GM12891 (cell line): ENCODE measurements around the gene DPYSL3.

Experiments
- DNase-seq: peaks from one replicate; pipeline ENCODE4 v3.0.0; 2011; ENCODE audit warnings: low spot score; ENCODE audit not compliant: insufficient read length
- FAIRE-seq: peaks from 2 replicates; lab custom pipeline; 2011; peaks lifted over from hg19 to GRCh38; lab: Jason Lieb, UNC
- PAX5 ChIP-seq: IDR thresholded peaks from 2 replicates; pipeline ENCODE4 v1.6.1; 2011; ENCODE audit warnings: low read length, moderate library complexity, mild to moderate bottlenecking; ENCODE audit not compliant: insufficient read depth, severe bottlenecking
- POLR2A ChIP-seq: IDR thresholded peaks from 2 replicates; pipeline ENCODE4 v1.6.1; 2011; ENCODE audit warnings: low read depth, low read length, control low read depth
- POLR2AphosphoS5 ChIP-seq: IDR thresholded peaks from 2 replicates; pipeline ENCODE4 v1.6.1; 2011; ENCODE audit warnings: low read depth, low read length, control low read depth
- POU2F2 ChIP-seq: IDR thresholded peaks from 2 replicates; pipeline ENCODE4 v1.6.1; 2011; ENCODE audit warnings: low read depth, mild to moderate bottlenecking, control low read depth, low read length, moderate library complexity
- SPI1 ChIP-seq: IDR thresholded peaks from 2 replicates; pipeline ENCODE4 v1.6.1; 2011; ENCODE audit warnings: low read depth, low read length, control low read depth
- TAF1 ChIP-seq: IDR thresholded peaks from 2 replicates; pipeline ENCODE4 v1.6.1; 2011; ENCODE audit warnings: low read depth, low read length, control low read depth

Gene DPYSL3

GRCh38 chr5:147544556-147544955 lies 34.7 kb upstream of the DPYSL3 start:
- FAIRE-seq (no peak), DNase-seq (no peak)
- TF ChIP-seq PAX5 (no peak), POU2F2 (no peak), POLR2A (no peak), SPI1 (no peak), POLR2AphosphoS5 (no peak), TAF1 (no peak)

GRCh38 chr5:147539053-147539452 lies 29.2 kb upstream of the DPYSL3 start:
- no peak for FAIRE-seq
- TF ChIP-seq POLR2A (no peak), POLR2AphosphoS5 (no peak), SPI1 (no peak), TAF1 (no peak), POU2F2 (no peak), PAX5 (no peak)
- DNase-seq, result no peak

GRCh38 chr5:147538236-147538635 lies 28.4 kb upstream of the DPYSL3 start:
- DNase-seq (no peak), FAIRE-seq (no peak)
- no peak for TF ChIP-seq POLR2A
- TF ChIP-seq POLR2AphosphoS5, result no peak
- no peak for TF ChIP-seq SPI1
- no peak for TF ChIP-seq TAF1
- no peak for TF ChIP-seq POU2F2
- no peak for TF ChIP-seq PAX5

- TF ChIP-seq POU2F2 (no peak), SPI1 (no peak)
These were observed 24.5 kb upstream of the DPYSL3 start for GRCh38 chr5:147534172-147534951.

GRCh38 chr5:147532156-147532555 lies 22.3 kb upstream of the DPYSL3 start:
- FAIRE-seq (no peak), DNase-seq (no peak)
- TF ChIP-seq POLR2AphosphoS5, result no peak
- TF ChIP-seq PAX5, result no peak
- TF ChIP-seq TAF1, result no peak
- TF ChIP-seq SPI1, result no peak
- no peak for TF ChIP-seq POU2F2
- TF ChIP-seq POLR2A, result no peak

More at GRCh38 chr5:147534172-147534951, 24.5 kb upstream of the DPYSL3 start:
- DNase-seq, result no peak
- FAIRE-seq, result no peak

- FAIRE-seq, result no peak
- DNase-seq, result no peak
- TF ChIP-seq SPI1 (no peak), POLR2A (no peak), POLR2AphosphoS5 (no peak), PAX5 (no peak), TAF1 (no peak), POU2F2 (no peak)
These were observed 20.9 kb upstream of the DPYSL3 start for GRCh38 chr5:147530530-147531389.

- no peak for FAIRE-seq
- TF ChIP-seq POLR2A (no peak), SPI1 (no peak), PAX5 (no peak), TAF1 (no peak), POLR2AphosphoS5 (no peak)
- no peak for DNase-seq
These were observed 13.2 kb upstream of the DPYSL3 start for GRCh38 chr5:147523069-147523468.

GRCh38 chr5:147522435-147522834 lies 12.6 kb upstream of the DPYSL3 start:
- TF ChIP-seq PAX5, result no peak
- TF ChIP-seq POLR2AphosphoS5, result no peak
- FAIRE-seq (no peak), DNase-seq (no peak)

- no peak for FAIRE-seq
These were observed 10.6 kb upstream of the DPYSL3 start for GRCh38 chr5:147520450-147520849.

GRCh38 chr5:147519380-147519779 lies 9.5 kb upstream of the DPYSL3 start:
- no peak for FAIRE-seq
- TF ChIP-seq TAF1 (no peak), PAX5 (no peak), SPI1 (no peak), POU2F2 (no peak), POLR2AphosphoS5 (no peak), POLR2A (no peak)
- DNase-seq, result no peak

More at GRCh38 chr5:147520450-147520849, 10.6 kb upstream of the DPYSL3 start:
- no peak for DNase-seq
- no peak for TF ChIP-seq TAF1
- TF ChIP-seq POLR2AphosphoS5, result no peak
- TF ChIP-seq POLR2A, result no peak
- no peak for TF ChIP-seq SPI1
- no peak for TF ChIP-seq POU2F2
- TF ChIP-seq PAX5, result no peak
